Right lobe of liver (tissue), 4 donors: ENCODE data around the gene CLEC18A.
"Not testable (repeated sequence)": the region's sequence is repeated elsewhere in the genome, so short reads cannot be mapped to it uniquely, and the experiment has no call there.

Experiments used
- CTCF ChIP-seq, 4 donors: fragments of 200-600 bp in 3 of 4; fragments of 450-650 bp in 1 of 4; IDR thresholded peaks; one replicate each; pipeline versions ENCODE4 v1.5.1 to v1.8.0; 2016 to 2022; ENCODE audit warnings: antibody characterized with exemption in 4 of 4, mild to moderate bottlenecking in 2 of 4
- POLR2A ChIP-seq: fragments of 450-650 bp; IDR thresholded peaks from one replicate; pipeline ENCODE4 v1.6.1; 2017; ENCODE audit warnings: antibody characterized with exemption, mild to moderate bottlenecking
- donor health status: DM: no; HTN: no; CAD: no.
- donor health status: DM: no; HTN: no; CAD: no.
- donor health status: DM: no; HTN: yes; CAD: no.

- TF ChIP-seq CTCF (IDR thresholded peaks at IDR 0.05); POLR2A: not testable (repeated sequence)
Measured at GRCh38 chr16:69954241-69954640, 3.1 kb downstream of the CLEC18A start.
